T-helper 2 cell treated with Interferon-gamma antibody and Interleukin-4, amounts not matched to agents 100 ng/mL and 5 ng/mL, for 36 hours (primary cell): ENCODE results near the gene SFXN5. TPM values are rescaled to one million over a fixed set of nuclear protein-coding genes. Genes with fewer than 3 reads are reported as not detected.
"Not testable (repeated sequence)": the region's sequence is repeated elsewhere in the genome, so short reads cannot be mapped to it uniquely, and the experiment has no call there.

Experiments
- intact Hi-C: fragments of 100-400 bp; cut with micrococcal nuclease; formaldehyde crosslinking; loops from one replicate; pipeline ENCODE4 v1.15.1; 2023
- total RNA-seq: library from RNA; stranded (reverse); gene quantifications from 2 replicates; pipeline ENCODE4 v1.2.3, GENCODE V29; 2022

Gene SFXN5
- total RNA-seq, 1 donor from 2014 or later = 13.7 TPM

- intact Hi-C loops = loop anchor here (5.0 kb wide), 1 partner anchor 769 kb away; the partner anchor contains the start of gene CYP26B1
Measured at GRCh38 chr2:72915907-72916742, 155.4 kb downstream of the SFXN5 start.

- intact Hi-C loops = loop anchor here (5.0 kb wide), 1 partner anchor 768 kb away; the partner anchor contains the start of gene CYP26B1
Measured at GRCh38 chr2:72915320-72915906, 156.1 kb downstream of the SFXN5 start.

- intact Hi-C loops = loop anchor here (5.0 kb wide), 1 partner anchor 767 kb away; the partner anchor contains the start of gene CYP26B1
Measured at GRCh38 chr2:72914589-72915319, 156.8 kb downstream of the SFXN5 start.

GRCh38 chr2:72914206-72914559, 157.3 kb downstream of the SFXN5 start:
- intact Hi-C loops = no loop called here

- intact Hi-C loops = no loop called here
Measured at GRCh38 chr2:72913486-72914205, 157.9 kb downstream of the SFXN5 start.

- intact Hi-C loops = no loop called here
Measured at GRCh38 chr2:72911256-72911655, 160.3 kb downstream of the SFXN5 start.

- intact Hi-C loops = no loop called here
Measured at GRCh38 chr2:72908741-72909140, 162.8 kb downstream of the SFXN5 start.

GRCh38 chr2:72907369-72907768, 164.1 kb downstream of the SFXN5 start:
- intact Hi-C loops = not testable (repeated sequence)

- intact Hi-C loops = no loop called here
Measured at GRCh38 chr2:72901426-72901825, 170.1 kb downstream of the SFXN5 start.

GRCh38 chr2:72900191-72900825, 171.2 kb downstream of the SFXN5 start:
- intact Hi-C loops = no loop called here

- intact Hi-C loops = no loop called here
Measured at GRCh38 chr2:72898585-72898906, 173.0 kb downstream of the SFXN5 start.

- intact Hi-C loops = no loop called here
Measured at GRCh38 chr2:72897785-72898584, 173.5 kb downstream of the SFXN5 start.

- intact Hi-C loops = no loop called here
Measured at GRCh38 chr2:72896446-72896845, 175.1 kb downstream of the SFXN5 start.

GRCh38 chr2:72895759-72896281, 175.7 kb downstream of the SFXN5 start:
- intact Hi-C loops = no loop called here

- intact Hi-C loops = no loop called here
Measured at GRCh38 chr2:72895154-72895553, 176.4 kb downstream of the SFXN5 start.

- intact Hi-C loops = no loop called here
Measured at GRCh38 chr2:72894514-72894913, 177.0 kb downstream of the SFXN5 start.

- intact Hi-C loops = loop anchor here (2.0 kb wide), 3 partner anchors 177 to 321 kb away; partner anchors contain the start of genes SFXN5 and SMYD5
Measured at GRCh38 chr2:72893594-72894319, 177.8 kb downstream of the SFXN5 start.

- intact Hi-C loops = loop anchor here (1.0 to 2.0 kb wide), 4 partner anchors 178 to 322 kb away; partner anchors contain the start of genes SFXN5 and SMYD5
Measured at GRCh38 chr2:72892506-72893173, 178.9 kb downstream of the SFXN5 start.
